Eye (tissue), 1 donor: ENCODE data around the gene BSND.
"Not testable (repeated sequence)": the region's sequence is repeated elsewhere in the genome, so short reads cannot be mapped to it uniquely, and the experiment has no call there.

Experiments
- DNase-seq: peaks from one replicate; pipeline ENCODE4 v3.0.0-alpha.2; 2015

The BSND gene

GRCh38 chr1:54998677-54999076 is at the start of gene BSND:
Gene BSND, plus strand, starts transcription at chr1:54998933. Its CDS starts 254 bp downstream, at chr1:54999187.
- DNase-seq: no peak

DNA sequence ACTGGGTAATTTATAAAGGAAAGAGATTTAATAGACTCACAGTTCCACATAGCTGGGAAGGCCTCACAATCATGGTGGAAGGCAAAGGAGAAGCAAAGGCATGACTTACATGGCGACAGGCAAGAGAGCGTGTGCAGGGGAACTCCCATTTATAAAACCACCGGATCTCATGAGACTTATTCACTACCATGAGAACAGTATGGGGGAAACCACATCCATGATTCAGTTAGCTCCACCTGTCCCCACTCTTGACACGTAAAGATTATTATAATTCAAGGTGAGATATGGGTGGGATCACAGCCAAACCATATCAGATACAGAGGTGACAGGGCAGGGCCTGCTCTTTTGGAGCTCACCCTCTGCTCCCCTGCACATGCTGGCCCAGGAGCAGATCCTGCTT is 49.7 kb upstream of the BSND start:
- no peak for DNase-seq

DNA sequence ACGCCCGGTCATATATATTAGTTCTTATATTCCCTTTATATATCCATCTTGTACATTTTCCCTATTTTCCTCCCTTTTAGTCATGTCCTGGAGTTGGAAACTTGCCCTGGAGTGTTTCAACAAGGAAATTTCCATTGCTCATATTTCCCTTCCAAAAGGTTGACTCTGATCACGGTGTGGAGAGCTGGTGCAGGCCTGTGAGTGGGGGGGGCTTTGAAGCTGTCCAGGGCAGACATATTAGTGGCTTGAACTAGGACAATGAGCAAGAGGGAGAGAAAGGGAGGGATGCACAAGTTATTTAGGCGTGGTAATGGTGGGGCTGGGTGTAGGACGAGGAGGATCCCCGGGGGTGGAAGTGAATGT is 48.7 kb upstream of the BSND start:
- DNase-seq: no peak

GRCh38 chr1:54950369-54951163 is 48.2 kb upstream of the BSND start:
- peak; percentile 97 for DNase-seq

DNA sequence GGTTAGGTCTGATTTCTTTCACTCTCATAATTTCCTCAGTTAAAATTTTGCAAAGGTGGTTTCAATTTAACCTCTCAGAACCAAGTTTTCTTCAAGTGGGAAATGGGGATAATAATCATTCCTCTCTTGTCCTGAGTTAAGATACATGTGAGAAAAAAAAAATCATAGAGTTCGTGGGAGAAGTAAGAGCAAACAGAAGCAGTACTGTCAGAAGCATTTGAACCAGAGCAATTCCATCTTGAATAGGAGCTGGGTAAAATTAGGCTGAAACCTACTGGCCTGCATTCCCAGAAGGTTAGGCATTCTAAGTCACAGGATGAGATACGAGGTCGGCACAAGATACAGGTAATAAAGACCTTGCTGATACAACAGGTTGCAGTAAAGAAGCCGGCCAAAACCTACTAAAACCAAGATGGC is 46.9 kb upstream of the BSND start:
- DNase-seq: no peak

DNA sequence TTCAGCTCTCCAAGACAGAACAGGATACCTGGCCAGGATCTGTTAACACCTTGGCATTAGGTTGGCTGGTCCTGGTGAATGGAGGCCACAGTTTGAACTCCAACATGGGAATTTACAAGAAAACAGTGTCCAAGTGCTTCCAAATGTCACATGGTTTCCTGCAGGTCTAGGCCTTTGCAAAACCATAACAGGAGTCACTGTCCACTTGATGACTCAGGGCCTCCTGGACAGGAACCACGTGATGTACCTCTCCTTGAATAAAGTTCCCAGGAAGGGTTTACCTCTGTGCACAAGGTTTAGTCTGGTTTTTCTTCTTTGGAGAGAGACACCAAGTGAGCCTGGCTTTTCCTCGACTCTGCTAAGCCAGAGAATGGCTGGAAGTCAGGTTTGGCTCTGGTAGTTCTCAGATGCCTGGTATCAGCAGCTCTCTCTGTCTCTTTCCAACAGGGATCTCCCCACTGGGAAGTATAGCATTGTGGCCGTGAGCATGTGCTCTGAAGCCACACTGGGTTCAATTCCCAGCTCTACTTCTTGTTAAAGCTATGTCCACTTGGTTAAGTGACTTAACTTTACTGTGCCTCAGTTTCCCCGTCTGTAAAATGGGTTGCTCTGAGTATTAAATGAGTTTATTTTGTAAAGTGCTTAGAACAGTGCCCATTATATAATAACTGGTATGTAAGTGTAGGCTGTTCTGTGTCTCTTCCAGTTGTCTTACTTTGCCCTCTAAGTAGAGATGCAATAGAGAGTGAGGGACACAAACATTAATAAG is 45.6 kb upstream of the BSND start:
- no peak for DNase-seq

- DNase-seq: no peak
Measured at GRCh38 chr1:54953846-54954245, 44.9 kb upstream of the BSND start.

DNA sequence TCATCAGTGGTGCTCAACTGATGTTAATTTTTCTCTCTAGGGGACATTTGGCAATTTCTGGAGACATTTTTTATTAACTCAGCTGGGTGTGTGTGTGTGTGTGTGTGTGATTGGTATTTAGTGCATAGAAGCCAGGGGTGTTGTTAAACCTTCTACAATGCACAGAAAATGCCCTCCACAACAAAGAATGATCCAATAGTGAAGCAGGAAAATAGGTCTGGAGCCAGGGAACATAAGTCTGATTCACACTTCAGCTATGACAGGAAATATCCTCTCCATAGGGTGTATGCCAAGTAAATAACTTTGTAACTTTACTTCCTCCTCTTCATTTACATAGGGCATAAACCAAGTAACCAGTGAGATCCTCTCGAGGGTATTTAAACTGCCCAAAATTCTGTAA is 43.4 kb upstream of the BSND start:
- DNase-seq: no peak

- DNase-seq: no peak
Measured at GRCh38 chr1:54956726-54957125, 42.0 kb upstream of the BSND start.

DNA sequence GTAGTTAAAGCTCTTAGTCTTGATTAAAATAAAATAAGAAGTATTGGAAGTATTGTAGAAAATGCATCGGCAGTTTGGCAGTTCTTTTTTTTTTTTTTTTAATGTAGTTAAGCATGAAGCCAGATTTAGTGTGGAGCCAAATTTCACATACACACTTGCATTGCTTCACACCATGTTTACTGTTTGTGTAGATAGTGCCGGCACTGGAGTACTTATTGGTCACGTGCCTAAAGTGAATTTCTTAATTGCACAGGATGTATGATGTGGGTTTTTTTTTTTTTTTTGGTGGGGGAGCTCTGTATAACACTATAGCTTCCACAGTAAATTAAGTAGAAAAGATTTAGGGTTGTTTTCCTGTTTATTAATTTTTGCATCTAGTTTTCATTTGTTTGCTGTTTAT is 39.5 kb upstream of the BSND start:
- no peak for DNase-seq

DNA sequence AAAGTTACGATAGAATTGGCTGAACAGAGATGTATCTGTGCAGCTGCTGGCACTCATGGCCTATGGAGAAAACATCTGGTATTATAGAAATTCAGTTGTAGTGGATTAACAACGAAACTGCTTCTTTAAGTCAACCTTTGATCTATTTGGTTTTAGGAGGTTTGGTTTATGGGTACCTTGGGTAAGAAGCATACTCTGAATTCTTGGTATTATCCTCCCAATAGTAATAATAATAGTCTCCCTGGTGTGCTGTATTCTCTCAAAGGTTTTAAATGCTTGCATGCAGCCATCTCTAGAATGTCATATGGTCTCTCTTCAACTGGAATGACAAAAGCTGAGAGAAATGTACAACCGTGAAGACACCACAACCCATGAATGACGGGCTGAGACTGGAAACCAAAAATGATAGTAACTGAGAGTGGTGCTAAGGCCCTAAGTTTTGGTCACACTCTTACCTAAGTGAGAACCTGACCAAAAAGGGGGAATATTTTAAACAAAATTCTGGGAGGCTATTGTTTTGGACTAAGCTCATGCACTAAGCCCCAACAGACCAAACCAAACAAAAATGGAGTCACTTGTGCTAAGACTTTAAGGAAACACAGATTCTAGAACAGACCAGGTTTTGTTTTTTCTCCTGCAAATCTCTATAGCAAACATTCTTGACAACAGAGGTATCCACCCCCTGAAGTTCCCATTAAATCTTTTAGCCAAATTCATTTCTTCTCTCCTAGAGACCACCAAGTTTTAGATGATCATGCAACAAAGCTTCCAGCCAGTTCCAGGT is 35.9 kb upstream of the BSND start:
- no peak for DNase-seq

DNA sequence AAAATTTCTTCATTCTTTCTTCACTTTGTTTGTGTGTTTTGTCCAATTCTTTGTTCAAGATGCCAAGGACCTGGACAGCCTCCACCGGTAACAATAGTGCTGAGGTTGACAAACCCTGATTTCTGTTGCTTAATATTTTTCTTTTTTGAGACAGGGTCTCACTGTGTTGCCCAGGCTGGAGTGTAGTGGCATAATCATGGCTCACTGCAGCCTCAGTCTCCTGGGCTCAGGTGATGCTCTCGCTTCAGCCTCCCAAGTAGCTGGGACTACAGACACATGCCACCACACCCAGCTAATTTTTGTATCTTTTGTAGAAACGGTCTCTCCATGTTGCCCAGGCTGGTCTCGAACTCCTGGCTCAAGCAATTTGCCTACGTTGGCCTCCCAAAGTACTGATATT is 34.9 kb upstream of the BSND start:
- DNase-seq: not testable (repeated sequence)

DNA sequence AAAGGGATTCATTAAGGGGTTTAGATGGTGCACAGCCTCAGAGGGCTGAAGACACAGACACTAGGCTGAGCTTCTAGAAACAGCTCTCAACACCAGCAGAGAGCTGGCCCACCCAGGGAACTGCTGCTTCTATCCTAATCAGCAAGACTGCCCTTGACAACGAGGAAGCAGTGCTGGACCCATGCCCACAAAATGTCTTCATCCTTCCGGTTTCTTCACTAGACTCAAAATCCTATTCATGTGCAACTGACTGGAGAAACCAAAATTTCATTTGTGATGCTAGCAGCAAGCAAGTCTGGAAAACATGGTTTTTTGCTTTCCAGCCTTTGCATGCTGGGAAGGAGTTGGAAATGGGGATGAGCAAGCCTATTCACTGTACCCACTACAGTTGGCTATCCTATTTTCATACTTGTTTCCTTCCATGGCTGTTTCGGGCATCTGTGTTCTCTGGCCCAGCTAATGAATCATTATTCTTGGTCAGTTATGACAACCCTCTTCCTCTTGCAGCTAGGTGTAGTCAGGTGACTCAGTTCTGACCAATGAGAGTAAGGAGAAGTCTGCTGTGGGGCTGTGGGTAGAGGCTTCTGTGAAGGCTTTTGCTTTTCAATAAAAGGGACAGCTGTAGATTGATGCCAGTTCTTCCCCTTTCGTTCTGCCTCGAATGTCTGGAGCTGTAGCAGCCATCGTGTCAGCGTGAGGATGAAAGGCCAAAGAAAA is 33.0 kb upstream of the BSND start:
- no peak for DNase-seq

DNA sequence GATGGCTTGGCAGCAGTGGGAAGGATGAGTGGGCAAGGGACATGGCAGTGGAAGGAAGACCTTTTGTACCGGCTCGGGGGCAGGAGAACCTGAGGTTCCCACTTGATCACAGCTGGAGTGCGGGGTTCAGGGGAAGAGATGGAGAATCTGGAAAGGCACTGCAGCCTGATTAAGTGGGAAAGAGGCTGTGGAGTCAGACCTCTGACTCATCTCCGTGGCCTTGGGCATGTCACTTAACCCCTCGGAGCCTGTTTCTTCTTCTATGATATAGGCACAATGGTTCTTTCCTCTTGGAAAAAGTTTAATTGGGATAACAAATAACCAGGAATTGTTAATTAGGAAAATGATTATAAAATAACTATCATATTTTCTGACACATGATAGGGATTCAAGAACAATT is 31.4 kb upstream of the BSND start:
- no peak for DNase-seq

DNA sequence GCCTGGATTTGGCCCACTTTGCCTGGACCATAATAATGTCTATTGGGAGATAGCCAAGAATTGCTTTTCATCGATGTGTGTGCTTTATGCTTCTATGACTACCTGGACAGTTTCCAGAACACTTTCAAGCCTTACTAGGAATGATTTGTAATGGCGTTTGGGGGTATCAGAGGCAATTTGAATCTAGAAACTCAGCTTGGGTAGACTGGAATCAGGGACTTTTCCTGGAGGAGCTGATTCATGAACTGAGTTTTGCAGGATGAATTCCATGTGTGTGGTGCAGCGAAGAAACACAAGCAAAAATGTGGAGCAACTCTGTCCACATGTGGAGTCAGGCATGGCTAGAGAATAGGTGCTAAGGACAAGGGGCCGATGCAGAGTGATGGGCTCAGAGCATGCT is 30.2 kb upstream of the BSND start:
- DNase-seq: no peak

DNA sequence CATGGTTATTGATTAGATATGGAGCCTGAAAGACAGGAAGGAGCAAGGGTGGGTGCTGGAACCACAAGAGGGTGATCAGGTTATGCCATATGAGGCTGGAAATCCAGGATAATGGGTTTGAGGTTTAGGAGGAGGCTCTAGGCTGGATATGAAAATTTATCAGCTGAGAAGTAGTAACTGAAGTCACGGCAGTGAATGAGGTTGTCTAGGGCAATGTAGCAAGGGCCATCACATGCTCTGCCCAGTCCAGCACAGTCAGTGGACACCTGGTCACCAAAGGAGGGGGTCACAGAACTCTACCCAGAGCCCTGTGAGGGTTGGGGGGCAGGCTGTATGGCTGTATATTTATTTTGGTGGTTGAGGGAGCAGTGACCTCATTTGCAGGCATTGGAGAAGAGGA is 28.9 kb upstream of the BSND start:
- DNase-seq: no peak

DNA sequence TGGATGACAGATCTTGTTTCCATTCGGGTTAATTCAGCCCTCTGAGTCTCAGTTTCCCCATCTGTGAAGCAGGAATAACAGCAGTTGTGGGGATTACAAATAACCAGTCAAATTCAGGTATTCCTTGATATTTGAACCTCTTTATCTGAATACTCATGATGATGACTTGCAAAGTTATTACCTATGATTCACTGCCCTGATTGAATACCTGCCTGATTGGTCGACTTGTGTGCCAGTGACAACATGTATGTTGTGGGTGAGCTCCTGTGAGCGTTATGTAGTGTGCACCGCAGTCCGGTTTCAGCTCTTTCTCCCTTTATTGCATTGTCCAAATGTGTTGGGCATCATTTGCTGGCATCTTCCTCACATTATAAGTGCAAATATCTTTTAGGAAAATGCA is 27.8 kb upstream of the BSND start:
- DNase-seq: no peak

DNA sequence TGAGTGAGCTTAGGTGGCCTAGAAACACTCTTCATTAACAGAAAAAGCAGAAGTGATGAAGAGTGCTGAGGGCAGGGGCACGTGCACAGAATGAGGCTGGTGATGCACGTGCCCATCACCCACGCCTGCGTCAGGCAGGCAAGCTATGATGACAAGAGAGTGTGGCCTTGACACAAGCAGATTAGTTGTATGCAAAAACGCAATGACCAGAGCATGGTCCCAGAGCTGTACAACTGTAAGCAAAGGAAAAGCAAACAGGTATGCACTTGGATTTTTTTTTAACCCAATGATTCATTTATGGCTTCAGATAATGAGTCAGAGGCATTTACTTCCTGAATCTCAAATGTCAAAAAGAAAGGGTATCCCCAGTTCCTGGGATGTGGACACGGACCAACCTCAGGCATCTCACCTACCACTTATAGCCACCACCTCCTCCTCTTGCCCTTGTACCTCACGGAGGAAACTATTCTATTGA is 27.4 kb upstream of the BSND start:
- no peak for DNase-seq

DNA sequence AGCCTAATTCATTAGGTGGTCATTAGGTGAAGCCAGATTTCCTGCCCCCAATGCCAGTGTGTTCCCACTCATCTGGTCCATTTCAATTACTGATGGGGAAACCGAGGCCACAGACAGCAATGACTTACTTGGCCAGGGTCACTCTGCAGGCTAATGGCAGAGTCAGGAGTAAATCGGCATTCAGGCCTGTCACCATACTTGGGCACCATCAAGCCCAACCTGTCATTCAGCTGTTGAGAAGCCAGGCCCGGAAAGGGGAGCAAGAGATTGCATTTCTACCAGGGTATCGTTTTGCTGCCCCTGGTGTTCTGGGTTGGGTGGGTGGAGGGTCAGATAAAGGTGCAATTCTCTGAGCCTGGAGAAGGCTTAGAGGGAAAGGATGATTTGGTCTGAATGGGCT is 26.3 kb upstream of the BSND start:
- no peak for DNase-seq

- DNase-seq: peak; percentile 79
Measured at GRCh38 chr1:54973205-54973921, 25.4 kb upstream of the BSND start.

DNA sequence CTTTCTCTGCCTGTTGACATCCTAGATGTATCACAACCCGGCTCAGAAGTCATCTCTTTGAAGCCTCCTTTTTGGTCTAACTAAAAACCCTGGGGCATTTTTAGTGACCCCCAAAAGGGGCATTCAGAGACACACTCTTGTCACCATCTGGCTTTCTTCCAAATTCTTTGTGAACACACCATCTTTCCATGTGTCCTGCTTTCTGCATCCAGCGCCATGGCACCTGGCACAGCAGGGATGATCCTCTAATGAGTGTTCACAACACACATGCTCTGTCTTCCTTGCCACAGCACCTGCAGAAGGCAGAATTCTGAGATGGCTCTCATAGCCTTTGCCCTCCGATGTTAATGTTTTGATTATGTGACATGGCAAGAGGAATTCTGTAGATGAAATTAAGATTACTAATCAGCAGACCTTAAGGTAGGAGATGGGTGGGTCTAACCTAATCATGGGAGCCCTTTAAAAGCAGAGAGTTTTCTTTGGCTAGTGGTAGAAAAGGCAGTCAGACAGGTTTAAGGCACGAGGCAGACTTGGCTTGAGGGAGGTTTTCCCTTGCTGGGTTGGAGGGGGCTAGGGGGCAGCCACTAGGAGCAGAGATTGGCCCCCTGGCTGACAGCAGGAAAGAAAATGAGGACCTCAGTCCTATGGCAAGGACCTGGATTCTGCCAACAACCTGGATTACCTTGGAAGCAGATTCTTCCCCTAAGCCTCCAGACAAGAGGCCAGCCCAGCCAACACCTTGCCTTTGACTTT is 23.2 kb upstream of the BSND start:
- no peak for DNase-seq
